HG03095 (cell line): Measurements from ENCODE around the gene GAMT.

Source experiments
- ATAC-seq: cut with Tn5 transposase; IDR thresholded peaks from one replicate; pipeline ENCODE4 v1.9.1; 2021; ENCODE audit warnings: moderate library complexity; ENCODE audit not compliant: unreplicated experiment

The GAMT gene

DNA sequence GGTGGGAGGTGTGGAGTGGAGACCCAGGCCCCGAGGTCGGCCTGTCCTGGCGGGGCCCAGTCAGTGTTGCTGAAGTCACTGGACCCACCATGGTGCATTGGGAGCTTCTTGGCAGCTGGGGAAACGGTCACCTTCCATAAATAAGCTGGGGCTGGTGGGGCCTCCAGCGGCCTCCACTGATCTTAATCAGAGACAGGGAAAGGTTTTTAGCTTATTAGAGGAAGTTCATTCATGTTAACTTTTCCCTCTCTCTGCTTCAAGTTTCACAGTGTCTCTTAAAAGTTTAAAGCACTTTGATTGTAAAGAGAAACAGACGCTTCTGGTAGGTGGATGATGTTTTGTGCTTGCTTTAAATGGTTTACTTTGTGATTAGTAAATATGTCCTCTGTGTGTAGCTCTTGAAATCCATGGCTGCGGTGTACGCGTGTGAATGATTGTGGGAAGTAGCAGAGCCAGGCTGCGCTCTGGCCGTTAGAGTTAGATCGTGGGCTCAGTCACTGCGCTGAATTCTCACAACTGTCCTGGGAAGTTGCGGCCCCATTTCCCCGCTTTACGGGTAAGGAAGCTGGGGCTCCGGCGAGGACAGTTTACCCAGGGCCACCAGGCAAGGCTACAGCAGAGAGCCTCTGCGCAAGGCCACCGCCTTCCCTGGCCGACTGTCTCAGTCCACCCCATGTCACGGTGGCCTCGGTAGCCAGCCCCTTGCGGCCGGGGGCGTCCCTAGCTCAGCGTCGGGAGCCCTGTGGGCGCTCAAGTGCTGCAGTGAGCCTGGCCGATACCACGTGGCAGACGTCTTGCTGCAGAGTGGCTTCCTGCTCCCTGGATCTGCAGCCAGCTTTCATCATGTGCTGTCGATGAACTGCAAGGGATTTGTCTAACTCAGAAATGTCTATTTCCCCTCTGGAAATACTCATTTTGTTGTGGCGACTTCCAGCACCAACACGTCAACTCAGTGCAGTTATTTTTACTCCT is 34.2 kb downstream of the GAMT start:
- ATAC-seq: no peak

DNA sequence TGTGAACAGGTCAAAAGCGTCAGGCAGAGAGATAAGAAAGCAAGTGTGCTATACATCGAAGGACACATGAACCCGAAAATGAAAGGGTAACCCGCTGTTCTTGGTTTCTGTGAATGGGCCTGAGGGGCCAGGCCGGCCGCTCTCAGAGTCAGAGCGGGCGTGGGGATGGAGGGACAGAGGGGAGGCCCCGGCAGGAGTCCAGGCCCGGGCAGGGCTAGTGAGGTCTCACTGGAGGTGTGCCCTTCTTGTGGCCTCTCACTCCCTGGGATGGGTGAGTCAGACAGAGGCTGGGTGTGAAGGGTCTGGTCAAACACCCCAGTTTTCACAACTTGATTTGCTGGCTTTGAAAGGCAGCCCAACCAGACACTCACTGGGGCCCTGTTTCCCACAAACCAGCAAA is 35.0 kb downstream of the GAMT start:
- no peak for ATAC-seq

DNA sequence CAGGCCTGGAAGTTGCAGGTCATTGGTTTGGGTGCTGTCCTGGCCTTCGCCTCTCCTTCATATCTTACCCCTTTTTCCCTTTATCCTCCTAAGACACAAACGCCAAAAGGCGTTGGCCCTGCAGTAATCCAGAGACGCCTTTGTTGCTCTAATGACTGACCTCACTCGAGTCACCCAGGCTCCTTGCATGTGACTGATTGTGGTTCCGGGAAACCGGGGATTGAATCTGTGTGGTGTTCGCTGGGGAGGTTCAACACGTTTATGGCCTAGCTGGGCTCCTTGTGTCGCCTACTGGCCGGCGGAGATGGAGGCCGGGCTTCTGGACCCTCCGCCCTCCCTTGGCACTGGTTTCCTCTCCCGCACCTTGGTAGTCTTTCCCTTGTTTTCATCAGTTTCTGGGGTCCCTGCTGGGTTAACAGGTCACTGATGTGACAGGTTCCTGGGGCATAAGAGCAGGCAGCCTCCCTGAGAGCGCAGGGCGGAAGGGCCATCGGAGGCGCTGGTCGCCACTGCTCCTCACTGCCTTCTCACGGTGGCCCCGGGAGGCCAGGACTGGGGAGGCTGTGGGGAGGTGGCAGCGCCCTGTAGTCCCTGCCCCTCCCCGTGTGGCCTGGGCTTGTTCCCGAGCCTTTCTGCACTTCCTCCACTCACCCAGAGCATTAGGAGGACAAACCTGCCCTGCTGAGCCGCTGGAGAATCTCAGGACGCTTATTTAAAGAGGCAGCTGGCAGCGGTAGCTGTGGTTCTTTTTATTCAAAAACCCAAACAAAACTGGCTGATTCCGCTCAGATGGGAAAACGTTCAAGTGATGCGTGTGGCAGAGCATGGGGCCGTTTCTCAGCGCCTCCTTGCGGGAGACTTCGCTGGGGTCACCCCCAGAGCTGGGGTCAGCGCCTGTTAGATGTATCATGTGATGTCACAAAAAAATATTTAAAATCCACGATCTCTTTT is 35.7 kb downstream of the GAMT start:
- no peak for ATAC-seq

DNA sequence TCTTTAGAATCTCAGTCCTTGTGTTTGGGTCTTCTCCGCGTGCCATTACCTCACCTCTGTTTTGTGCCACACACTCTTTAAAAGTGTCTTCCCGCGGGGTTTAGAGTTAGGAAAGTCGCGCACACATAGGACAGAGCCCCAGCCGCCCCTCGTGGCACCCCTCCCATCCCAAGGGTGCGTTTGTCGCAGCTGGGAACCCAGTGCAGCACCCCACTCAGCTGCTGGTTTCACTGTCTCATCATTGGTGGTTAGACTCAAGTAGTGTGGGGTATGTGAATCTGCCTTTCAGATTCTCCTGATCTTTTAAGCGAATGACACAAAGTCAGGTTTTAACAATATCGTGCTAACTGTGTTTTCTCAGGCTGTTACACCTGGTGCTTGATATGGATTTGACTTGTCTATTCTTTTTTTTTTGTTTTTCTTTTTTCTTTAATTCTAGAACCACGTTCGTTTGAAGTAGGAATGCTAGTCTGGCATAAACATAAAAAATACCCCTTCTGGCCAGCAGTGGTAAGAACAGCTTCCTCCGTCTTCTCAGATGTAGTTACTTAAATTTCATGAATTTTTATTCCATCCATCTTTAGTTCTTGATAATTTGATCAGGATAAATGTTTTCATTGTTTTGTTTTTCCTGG is 37.2 kb downstream of the GAMT start:
- ATAC-seq: no peak

DNA sequence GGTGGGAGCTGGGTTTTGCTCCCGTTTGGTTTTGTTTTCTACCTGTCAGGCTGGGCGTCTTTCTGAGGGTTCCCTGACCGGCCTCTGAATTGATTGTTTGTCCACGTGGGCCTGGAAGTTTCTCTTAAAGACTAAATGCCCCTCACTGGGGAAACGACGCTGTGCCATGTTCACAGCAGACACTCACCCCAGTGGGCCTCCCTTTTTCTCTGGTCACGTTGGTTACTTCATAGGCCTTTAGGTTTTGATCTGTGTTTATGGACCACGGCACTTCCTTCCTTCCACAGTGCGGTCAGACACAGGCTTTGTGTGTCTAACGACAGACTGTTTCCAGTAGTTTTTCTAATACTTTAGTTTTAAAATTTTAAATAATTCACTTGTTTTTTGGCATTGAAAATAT is 37.7 kb downstream of the GAMT start:
- ATAC-seq: no peak

DNA sequence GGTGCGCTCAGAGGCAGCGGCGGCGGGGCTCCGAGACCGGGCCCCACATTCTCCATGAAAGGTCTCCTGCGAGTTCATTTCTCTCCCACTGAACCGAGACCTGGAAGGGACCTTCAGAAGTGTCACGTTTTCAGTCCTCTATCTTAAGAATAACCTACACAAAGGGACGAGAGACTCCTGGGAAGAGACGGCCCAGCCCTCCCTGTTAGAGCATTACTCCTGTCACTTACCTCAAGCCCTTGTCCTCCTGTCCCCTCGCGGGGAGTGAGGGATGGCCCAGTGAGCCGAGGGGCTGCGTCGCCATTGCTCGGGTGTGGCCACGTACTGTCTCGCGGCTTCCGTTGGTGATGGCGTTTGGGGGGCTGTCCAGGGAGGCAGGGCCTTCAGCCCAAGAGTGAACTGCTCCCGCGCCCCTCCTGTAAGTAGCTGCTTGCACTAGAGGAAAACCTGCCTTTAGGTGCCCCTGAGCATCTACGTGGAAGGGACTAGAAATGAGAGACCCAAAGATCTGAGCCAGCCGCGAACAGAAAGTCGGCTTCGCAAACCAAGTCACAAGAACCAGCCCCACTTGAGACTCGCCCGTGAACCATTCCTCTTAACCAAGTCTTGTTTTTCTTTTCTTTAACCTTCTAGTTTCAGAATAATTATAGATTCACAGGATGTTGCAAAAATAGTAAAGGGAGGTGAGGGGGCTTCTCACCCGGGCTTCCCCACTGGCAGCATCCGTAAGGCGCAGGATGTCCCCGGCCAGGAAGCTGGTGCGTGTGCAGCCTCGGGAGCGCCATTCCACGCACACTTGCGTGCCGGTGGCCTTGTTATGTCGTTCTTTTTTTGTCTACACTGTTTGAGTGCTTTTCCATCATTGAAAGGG is 38.7 kb downstream of the GAMT start:
- ATAC-seq: no peak

DNA sequence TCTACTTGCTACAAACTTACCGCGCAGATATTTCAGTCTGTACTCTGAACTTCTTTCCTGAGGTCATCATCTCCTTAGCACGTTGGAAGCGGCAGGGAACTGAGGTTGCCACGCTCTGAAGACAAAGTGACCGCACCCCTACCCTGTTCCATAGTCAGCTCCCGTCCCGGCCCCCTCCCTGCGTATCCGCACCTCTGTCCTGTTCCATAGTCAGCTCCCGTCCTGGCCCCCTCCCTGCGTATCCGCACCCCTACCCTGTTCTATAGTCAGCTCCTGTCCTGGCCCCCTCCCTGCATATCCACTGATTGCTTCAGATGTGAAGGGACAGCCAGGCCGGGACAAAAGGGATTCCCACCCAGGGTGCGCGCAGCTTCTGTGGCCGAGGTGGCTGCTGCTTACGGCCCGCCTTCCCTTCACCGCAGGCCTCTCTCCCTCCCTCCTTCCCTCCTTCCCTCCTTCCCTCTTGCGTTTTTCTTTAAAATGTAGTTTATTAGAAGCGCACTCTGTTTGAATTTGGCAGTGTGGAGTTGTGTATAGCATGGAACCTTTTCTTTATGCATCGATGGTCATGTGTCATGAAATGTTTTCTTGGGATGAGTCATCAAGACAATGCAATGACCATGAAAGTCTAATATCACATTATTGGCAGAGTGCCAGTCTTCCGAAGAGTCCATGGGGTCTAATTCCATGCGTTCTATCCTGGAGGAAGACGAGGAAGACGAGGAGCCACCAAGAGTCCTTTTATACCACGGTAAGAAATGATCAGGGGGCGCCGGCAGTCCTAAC is 39.5 kb downstream of the GAMT start:
- ATAC-seq: no peak

DNA sequence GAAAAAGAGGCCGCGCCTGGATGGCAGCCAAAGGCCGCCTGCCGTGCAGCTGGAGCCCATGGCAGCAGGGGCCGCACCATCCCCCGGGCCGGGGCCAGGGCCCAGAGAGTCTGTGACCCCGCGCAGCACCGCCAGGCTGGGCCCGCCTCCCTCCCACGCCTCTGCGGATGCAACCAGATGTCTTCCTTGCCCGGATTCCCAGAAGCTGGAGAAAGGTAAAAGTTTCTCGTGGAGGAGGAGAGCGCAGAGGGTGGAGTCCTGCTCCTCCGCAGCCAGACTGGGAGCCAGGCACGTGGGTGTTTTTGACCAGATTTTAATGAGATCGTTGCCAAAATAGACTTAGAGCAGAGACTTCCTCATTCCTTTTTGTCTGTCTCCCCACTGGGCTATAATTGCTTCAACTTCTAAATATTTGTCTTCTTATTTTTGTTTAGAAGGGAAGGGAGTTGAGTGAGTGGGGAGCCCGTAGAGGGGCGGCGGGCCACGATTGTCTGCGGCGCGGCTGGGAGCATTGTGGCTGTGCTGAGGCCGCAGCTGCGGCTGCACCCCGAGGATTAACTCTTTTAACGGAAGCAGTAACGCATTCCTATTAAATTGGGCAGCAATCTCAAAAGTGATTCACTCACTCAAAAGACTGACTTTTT is 40.4 kb downstream of the GAMT start:
- ATAC-seq: no peak

DNA sequence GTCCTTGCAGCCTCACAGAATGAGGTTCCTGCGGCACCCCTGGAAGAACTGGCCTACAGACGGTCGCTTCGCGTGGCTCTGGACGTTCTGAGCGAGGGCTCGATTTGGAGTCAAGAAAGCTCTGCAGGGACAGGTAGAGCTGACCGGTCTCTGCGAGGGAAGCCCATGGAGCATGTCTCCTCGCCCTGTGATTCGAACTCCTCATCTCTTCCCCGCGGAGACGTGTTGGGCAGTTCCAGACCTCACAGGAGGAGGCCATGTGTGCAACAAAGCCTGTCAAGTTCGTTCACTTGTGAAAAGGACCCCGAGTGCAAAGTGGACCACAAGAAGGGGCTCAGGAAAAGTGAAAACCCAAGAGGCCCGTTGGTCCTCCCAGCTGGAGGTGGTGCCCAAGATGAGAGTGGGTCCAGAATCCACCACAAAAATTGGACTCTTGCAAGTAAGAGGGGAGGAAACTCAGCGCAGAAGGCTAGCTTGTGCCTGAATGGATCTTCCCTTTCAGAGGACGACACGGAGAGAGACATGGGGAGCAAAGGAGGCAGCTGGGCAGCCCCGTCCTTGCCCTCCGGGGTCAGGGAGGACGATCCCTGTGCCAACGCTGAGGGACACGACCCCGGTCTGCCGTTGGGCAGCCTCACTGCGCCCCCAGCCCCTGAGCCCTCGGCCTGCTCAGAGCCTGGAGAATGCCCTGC is 41.1 kb downstream of the GAMT start:
- ATAC-seq: no peak

DNA sequence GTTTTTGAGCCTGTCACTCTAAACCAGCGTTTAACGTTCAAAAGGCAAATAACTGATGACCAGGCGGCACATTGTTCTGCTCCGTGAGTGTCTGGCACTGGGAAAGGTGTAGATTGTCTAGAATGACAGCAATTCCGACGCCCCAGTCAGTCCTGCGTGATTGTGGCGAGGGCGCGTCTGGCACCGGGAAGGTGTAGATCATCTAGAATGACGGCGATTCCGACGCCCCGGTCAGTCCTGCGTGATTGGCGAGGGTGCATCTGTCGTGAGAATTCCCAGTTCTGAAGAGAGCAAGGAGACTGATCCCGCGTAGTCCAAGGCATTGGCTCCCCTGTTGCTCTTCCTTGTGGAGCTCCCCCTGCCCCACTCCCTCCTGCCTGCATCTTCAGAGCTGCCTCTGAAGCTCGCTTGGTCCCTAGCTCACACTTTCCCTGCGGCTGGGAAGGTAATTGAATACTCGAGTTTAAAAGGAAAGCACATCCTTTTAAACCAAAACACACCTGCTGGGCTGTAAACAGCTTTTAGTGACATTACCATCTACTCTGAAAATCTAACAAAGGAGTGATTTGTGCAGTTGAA is 43.7 kb downstream of the GAMT start:
- ATAC-seq: no peak

DNA sequence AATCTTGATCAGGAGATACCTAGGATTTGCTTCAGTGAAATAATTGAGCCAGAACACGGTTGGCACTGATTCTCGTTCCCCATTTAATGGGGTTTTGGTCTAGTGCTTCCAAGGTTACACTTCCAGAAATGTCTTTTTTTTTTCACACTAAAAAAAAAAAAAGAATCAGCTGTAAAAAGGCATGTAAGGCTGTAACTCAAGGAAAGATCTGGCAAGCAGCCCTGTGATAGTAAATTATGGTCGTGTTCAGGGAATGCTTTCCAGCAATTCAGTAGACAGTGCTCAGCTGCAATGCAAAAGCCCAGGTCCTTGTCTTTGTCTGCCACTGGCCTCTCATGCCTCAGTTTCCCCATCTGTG is 44.9 kb downstream of the GAMT start:
- ATAC-seq: no peak

DNA sequence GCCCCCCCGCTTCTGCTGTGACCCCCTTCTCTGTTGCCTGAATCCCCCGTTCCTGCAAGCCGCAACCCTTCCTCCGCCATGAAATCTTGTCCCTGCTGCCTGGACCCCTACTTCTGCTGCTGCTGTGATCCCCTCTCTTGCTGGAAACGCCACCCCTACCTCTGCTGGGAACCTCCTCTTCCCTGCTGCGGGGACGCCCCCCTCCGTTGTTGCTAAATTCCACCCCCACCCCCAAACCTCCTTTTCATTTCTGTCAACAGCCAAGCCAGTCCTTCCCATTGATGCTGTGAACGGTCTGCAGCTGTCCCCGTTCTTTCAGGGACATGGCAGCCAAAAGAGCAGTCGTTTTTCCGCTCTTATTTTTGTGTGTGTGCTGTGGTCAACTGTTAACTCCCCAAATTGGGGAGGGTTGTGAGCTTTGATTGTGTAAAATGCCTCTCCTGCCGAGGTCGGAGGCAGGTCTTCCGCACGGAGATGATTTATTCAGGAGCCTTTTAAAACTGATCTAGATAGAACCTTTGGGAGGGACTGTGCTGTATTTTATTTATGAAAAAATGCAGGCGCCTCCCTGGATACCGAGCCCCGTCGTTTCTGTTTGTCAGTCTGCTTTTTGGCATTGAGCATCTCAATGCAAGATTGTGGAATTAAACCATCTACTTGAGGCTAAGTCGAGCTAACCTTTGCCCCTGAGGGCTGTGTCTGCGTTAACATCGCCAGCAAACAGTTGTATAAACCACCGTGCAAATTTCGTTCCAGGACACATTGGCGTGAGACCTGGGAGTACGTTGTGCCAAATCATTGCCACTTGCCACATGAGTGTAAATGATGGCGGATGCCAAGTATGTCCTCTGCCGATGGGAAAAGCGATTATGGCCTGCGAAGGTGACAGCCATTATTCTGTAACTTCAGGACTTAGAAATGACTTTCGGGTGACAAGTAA is 45.5 kb downstream of the GAMT start:
- ATAC-seq: no peak

DNA sequence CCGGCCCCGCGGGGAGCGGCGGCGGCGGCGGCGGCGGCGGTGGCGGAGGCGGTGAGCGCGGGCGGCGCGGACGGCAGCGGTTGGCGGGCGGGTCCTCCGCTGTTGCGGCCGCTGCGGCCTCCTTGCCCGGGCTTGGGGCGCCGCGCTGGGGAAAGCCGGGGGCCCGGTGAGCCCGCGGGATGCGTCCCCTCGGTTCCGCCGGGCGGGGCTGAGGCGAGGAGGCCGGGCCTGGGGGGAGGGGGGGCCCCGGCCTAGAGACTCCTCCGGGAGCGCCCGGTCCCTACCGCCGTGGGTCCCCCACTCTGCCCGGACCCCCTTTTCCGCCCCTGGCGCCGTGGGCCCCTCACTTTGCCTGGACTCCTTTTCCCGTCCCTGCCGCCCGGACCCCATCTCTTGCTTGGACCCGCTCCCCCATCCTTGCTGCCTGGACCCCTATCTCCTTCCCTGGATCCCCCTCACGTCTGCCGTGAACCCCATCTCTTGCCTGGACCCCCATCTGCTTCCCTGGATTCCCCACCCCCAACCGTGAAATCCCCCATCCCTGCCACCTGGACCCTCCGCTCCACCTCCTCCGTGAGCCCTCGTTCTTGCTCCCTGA is 46.3 kb downstream of the GAMT start:
- ATAC-seq: peak; percentile 18

DNA sequence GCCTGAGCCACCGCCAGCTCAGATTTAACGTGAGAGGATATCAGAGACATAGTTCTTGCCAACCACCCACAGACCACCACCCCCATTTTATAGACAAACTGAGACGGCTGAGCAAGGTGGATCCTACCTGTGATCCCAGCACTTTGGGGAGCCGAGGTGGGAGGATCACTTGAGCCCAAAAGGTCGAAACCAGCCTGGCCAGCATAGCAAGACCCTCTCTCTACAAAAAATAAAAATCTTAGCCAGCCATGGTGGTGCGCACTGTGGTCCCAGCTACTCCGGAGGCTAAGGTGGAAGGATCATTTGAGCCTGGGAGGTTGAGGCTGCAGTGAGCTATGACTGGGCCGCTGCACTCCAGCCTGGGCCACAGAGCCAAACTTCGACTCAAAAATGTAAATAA is 48.2 kb downstream of the GAMT start:
- no peak for ATAC-seq

DNA sequence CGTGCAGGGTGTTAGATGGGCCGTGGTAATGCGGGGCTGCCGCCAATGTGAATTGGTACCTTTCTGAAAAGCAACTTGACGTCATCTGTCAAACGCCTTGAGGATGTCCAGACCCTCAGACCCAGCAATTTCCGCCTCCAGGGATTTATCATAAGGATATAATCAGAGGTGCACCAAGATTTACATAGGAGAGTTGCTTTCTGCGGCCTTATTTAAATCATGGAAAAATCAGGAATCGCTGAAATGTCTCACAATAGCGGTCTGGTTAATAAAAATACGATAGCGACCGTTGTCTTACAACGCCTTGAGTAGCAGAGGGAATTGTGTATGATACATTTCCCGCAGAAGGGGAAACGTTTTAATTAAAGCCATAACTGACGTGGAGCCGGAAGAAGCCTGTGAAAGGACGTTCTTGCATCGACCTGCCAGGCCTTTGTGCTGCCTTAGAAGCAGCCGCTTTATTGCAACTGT is 49.9 kb downstream of the GAMT start:
- ATAC-seq: no peak

DNA sequence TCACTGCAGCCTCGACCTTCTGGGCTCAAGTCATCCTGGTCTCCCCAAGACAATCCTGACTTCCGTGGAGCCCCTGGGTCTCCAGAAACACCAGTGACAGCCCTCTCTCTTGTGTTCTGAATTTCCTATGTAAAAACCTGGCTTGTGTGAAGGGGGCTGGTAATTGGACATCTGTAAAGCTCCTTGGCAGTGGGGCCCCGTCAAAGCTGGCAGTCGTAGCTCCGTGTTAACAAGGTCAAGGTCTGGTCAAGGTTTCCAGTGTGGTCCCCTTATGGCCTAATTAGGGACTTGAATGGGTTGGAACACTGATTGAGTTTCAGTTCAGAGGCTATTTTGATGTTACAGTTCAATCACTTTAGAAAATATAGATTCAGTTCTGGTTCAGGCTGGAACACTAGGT is 50.5 kb downstream of the GAMT start:
- no peak for ATAC-seq

DNA sequence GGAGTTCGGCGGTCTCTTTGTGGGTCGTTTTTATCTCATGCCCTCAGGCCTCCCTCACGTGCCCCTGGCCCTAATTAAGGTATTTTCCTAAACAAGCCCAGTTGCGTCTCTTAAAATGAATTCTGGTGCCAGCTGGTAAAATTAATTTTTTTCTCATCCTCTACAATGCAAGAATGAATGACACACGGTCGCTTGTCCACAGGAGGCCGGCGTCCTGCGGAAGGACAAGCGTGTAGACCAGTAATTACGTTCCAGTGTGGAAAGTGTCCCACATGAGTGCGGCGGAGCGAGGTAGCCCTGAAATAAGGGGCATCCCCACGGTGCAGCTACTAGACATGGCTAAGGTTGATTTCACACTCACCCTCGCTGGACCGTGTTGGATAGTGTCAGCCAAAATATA is 52.1 kb downstream of the GAMT start:
- ATAC-seq: no peak
